GM18511 (cell line): ENCODE results near the gene SPIRE1.

Source experiments
- ATAC-seq: cut with Tn5 transposase; IDR thresholded peaks from one replicate; pipeline ENCODE4 v1.9.1; 2021; ENCODE audit warnings: mild to moderate bottlenecking, moderate library complexity; ENCODE audit not compliant: unreplicated experiment

SPIRE1 gene

DNA sequence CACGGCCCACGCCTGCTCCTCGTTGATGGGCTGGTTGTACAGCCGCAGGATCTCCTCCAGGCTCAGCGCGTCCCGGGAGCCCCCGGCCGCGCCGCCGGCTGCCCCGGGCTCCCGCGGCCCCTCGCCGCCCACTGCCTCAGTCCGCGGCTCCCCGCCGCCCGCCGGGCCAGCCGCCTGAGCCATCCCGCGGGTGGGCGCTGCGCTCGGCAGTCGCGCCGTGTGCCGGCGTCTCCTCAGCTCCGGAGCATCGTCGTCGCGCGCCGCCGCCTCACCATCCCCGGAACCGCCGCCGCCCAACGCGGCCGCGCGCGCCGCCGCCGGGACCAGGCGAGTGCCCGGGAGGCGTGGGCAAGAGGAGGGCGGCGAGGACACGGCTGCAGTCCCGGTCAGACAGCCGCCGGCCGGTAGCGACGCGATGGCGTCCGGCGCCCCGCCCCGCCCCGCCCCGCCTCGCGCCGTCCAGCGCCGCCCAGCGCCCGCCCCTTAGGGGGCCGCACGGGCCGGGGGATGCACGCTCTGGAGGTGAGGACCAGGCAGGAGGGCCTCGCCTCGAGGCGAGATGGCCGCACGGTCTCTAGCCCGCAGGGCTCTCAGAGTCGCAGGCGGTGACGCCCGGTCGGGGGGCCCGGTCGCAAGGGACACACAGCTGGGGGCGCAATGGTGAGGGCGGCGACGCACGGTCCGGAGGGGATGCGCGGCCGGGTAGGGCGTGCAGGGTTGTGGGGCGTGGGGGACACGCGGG lies at the start of gene SPIRE1:
SPIRE1 (minus strand) TSS at position 424 of the 742 bp plus-strand sequence; CDS start at position 183, 241 bp downstream.
- peak; percentile 81 for ATAC-seq

DNA sequence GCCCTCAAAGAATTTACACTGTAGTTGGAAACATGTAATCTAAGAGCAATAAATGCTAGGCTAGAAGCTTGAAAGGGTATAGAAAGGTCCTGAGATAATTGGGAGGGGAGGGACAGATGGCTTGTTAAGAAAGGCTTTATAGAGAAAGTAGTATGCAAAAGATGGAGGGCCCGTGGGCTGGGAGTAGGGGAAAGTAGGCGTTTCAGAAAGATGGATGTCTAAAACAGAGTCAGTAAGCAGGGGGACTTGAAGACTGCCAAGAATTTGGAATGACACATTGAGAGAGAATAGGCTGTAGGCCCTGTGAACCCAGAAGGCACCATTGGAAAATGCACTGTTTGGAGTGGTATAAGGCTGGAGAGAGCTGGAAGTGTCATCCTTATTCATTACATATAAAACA lies 45.8 kb upstream of the SPIRE1 start:
- ATAC-seq, result no peak

DNA sequence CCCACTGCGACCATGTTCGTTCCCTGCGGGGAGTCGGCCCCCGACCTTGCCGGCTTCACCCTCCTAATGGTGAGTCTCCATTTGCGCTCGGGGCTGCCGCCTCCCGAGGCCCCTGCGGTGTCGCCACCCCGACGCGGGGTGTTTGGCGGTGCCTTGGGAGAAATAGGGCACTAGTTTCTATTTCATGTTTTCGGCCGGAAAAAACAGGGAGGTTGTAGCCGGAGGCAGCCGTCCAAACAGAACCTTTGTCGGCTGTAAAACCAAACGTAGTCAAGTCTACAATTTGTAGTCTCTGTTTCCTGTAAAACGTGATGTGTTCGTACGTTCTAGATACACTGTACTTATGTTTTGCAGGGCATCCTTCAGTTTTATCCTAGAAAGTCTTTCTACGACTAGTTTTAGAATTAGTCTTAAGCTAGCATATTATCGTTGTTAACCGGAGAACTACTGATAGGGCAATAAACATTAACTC lies 45.2 kb upstream of the SPIRE1 start:
- ATAC-seq, result peak; percentile 47

DNA sequence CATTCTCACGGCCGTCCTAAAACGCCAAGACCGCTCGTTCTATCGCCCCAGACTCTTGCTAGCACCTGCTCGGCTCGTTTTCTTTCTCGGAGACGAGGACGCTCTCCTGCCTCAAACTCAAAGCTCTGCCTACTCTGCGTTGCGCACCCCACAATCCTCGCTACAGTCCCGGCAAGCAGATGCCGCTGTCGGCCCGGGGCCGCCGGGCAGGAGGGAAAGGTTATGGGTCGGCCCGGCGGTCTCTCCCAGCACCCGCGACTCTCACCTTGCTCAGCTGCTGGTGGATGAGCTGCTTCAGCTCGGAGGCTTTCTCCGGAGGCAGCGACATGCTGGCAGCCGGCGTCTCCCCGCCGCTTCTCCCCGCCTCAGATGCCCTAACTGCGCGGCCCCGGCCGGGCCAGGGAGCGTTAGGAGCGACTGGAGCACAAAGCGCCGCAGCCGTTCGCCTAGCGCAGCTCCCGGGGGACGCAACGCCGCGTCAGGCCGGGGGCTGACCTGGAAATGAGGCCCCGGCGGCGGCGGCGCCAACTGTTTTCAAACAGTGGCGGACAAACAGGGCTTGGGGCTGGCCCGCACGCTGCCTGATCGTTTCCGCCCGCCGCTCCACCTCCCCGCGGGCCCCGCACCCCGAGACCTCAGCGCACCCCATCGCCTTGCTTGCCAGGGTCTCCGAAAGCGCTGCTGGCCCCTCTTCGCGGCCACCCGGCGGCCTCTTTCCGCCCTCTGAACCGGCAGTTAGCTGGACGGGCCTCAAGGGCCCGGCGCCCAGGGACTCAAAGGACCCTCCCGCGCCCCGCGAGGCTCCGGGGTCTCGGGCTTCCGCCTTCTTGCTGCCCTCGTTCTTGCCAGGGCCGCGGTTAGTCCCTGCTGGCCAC lies 44.6 kb upstream of the SPIRE1 start, which contains the start of the genes CEP76 and PSMG2:
CEP76 (minus strand) TSS at position 503 of the 875 bp plus-strand sequence; CDS start at position 328, 175 bp downstream.
PSMG2 (plus strand) TSS at position 822 of the 875 bp plus-strand sequence. CDS start 66 bp downstream, outside the sequence.
- ATAC-seq, result peak; percentile 83

DNA sequence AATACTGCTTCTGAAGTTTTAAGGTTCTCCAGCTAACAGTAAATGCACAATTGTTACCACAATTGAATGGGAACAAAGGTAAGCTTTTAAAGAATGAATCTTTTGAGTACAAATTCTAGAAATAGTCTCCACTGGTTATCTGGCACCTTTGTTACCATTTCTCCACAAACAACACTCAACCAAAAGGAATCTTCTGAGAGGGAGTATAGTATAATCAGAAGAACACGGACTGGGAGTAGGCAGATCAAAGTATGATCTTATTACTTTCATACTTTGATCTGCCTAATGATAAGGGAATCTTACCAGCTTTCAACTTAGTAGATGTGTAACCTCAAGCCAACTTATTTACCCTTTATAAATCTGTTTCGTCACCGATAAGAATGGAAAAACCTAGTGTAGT lies 43.3 kb upstream of the SPIRE1 start:
- ATAC-seq, result no peak

DNA sequence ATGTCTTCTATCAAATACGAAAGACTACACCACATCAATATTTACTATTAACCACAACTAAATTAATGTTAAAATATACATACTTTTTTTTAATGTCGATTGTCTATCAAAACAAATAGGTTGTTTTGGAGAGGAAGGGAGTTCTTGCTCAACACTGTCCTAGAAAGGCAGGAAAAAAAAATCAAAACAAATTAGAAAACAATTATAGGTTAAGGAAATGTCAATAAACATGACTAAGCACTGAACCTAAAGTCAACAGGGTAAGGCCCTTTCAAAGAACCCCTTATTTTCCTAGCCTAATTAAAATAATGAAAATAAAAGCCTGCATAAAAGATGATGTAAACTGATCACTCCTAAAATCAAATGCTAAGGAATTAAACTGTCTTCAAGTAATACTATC lies 41.8 kb upstream of the SPIRE1 start:
- ATAC-seq, result no peak

DNA sequence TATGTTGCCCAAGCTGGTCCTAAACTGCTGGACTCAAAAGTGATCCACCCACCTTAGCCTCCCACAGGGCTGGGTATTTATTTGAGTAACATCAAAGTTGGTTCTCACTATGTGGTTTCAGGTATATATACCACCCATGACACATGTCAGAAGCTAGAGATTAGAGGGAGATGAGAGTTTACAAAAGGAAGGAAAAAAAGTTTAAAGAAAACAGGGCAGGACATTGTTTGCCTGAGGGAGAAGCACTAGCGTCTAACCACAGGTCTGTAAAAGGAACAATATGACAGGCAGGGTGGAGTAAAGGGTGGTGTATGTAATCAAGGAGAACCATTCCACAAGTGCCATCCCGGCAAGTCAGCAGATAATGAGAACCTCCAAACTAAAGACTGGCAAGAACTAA lies 36.1 kb upstream of the SPIRE1 start:
- no peak for ATAC-seq

DNA sequence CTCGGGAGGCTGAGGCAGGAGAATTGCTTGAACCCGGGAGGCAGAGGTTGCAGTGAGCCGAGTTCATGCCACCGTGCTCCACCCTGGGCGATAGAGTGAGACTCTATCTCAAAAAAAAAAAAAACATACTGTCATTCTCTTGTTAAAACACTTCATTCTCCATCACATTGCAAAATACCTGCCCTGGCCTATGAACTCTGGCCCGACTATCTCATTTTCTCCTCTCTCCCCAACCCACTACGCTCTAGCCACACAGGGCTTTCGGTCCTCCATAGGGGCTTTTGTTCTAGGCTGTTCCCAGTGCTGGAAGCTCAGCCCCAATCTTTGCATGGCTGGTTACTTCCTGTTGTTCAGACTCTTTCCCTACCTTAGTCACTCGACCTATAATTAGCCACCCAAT lies 34.3 kb upstream of the SPIRE1 start:
- no peak for ATAC-seq

DNA sequence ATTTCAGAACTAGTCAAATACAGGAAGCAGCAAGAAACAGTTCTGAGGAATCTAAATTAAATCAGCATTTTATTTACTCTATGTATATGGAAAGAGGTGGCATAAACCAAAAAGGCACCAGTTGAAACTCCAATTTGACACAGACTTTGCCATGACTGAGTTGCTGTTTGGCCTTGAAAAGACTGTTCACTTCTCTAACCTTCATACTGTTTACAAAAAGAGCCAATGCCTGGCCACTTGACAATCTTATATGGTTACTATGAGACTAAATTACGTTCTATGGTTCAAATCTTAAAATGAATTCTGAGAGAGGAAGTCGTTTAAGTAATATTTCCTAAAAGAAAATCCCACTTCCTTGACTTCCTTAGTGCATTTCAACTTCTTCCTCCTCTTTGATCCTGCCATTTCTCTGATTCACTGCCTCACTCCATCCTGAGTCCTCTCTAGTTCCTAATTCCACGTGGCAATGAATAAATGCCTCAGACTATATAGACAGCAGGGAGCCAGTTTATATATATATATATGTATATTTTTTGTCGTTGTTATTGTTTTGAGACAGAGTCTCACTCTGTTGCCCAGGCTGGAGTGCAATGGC lies 31.4 kb upstream of the SPIRE1 start:
- ATAC-seq, result no peak

DNA sequence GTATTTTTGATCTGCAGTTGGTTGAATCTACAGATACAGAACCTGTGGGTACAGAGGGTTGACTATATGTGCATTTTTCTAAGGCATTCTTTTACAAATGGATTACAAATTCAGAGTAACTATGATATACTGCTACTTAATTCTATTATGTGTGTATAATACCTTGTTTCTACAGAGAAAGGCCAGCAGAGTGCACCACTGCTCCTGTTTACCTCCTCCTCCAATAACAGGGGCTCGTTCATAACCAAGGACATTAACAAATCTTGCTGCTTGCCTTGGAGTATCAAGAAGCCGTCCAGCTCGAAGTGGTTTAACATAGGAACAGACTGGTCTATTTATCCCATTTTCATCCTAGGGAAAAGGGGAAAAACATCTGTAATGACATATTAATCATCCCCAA lies 28.2 kb upstream of the SPIRE1 start:
- no peak for ATAC-seq

DNA sequence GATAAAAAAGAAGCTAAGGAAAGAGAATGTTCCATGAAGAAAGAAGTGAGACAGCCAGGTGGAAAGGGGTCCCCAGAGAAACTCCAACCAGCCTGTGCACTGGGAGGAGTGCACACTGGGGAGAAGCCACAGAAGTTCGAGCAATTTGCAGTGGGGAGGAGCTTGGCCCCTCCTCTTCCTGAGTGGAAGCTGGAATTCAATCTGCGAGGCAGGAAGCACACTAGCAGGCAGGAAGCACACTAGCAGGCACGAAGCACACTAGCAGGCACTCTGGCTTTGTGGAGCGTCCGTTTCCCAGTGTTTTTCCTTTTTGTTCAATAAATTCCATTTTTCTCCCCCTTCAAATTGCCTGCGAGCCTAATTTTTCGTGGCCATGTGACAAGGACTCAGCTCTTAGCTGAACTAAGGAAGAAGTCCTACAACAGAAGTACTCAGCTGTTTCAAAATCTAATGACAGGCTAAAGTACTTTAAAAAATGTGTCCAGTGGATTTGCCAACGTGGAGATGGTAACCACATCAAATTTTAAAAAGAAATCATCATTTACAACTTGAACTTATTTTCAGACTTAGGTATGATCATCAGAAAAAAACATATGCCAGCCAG lies 21.4 kb upstream of the SPIRE1 start:
- no peak for ATAC-seq

DNA sequence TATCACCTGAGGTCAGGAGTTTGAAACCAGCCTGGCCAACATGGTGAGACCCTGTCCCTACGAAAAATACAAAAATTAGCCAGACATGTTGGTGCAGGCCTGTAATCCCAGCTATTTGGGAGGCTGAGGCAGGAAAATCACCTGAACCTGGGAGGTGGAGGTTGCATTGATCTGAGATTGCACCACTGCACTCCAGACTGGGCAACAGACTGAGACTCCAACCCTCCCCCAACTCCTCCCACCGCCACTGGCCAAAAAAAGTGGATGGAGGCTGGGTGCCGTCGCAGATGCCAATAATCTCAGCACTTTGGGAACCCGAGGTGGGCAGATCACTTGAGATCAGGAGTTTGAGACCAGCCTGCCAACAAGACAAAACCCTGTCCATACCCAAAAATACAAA lies 10.1 kb upstream of the SPIRE1 start:
- ATAC-seq, result no peak

DNA sequence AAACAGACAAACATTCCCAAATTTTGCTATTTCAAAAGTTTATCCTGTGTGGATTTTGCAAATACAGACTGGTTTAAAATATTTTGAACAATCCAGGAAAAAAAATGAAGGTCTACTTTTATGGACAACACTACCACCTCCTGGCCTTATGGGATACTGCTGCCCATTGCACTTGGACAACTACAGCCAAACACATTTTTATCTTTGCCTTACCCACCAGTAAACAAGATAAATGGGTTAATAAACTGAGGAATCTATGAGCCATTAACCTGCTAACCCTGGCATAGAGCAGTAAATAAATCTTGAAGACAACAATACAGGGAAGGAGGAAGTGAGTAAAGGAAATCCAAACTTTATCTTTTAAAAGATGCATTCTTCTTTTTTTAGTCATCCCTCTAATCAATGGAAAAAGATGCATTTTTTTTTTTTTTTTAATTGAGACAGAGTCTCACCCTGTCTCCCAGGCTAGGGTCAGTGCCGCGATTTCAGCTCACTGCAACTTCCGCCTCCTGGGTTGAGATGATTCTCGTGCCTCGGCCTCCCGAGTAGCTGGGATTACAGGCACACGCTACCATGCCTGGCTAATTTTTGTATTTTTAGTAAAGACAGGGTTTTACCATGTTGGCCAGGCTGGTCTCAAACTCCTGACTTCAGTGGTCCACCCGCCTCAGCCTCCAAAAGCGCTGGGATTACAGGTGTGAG lies 2.1 kb upstream of the SPIRE1 start:
- no peak for ATAC-seq

DNA sequence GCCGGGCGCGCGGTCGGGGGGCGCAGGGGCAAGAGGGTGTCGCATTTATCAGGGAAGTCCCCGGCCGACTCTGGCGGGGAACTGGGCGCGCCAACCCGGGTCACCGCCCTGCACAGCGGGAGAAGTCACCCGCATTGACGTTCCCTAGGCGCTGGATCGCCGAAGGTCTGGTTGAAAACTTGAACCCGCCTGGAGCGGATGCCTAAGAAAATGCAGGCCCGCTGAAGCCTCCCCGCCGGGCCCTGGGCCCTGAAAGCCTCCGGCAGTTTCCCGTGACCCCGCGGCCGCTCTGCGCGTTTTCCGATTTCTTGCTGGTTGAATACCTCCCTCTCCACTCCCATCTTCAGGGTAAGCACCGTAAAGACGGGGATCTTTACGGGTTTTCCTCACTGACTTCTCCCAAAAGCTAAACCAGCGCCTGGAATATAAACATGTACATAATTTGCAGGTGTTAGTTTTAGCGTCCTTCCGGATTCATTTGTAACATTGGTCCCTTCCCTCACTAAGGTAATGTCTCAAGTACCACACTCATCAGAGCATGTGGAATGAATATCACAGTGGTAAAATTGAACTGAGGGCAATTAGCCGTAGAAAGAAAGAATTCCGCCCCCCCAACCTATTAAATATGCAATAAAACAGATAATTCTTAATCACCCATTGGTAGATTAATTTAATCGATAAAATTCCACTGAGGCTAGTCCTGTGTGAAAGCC lies 675 bp upstream of the SPIRE1 start:
- no peak for ATAC-seq

DNA sequence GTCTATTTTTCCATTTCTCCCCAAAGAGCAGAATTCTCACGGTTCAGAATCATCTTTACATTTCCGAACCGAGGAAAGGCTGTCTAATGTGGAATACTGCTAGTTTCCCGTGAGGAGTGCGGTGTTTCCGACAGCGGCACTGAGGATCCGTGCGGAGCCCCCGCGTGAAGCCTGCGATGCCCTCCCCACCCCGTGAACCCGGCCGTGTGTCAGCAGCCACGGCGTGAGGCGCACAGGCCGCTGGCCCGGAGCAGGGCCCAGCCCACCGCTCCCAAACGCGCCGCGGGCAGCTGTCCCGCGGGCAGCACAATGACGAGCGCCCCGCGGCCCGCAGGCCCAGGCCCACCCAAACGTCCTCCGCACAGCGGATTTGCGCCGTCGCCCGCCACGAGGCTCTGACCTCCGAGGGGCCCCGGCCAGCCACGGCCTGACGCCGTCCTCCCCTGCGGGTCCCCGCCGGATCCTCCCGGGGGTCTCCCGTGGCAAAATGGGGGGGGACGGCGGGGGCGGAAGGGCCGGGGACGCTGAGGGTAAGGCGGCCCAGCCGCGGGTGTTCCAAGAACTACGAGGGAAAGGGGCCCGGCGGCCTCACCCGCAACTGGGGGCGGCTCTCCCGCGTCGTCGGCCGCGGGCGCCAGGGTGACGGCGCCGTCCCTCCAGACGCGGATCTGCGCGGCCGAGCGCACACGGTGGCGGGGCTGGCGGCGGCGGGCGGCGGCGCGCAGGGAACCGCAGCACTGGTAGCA lies 796 bp downstream of the SPIRE1 start:
- ATAC-seq, result peak; percentile 48

DNA sequence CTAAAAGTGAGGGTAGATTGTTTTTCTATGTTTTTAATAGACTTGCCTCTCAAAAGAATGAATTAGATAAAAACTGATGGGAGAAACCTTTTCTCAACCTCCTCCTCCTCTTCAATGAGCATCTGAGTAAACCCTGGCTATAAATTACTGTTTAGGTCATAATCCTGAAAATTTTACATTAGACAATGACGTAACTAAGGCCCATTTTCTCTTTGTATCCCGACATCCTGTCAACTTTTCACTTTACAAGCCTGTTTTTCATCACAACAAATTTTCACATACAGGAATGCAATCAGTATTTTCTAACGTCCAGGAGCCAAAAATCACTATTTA lies 1.3 kb downstream of the SPIRE1 start:
- ATAC-seq, result no peak

DNA sequence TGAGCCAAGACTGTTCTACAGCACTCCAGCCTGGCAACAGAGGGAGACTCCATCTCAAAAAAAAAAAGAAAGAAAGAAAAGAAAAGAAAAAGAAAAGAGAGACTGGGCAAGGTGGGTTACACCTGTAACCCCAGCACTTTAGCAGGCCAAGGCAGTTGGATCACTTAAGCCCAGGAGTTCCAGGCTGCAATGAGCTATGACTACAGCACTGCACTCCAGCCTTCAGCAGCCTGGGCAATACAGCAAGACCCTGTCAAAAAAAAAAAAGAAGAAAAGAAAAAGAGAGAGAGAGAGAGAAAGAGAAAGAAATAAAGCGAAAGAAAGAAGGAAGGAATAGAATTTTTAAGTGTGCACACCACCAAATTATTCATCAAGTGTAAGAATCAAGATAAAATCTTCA lies 2.9 kb downstream of the SPIRE1 start:
- no peak for ATAC-seq

DNA sequence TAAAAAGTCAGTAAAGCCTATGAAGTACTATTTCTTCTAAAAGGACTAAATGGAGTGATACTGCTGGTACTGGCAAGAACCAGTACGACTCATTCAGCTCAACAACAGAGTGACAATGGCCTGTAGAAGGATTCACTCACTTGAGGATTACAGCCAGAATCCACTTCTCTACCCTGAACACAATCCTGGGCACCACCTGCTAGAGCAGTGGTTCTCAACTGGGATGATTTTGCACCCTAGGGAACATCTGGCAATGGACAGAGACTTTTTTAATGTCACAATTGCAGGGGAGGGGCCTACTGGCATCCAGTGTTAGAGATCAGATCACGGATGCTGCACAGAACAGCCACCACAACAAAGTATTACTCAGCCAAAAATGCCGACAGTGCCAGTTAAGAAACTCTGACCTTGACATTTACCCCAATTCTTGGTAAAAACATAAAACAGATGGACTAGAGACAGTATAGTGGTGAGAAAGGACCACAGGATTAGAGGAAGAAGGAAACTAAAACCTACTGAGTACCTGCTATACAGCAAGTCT lies 5.0 kb downstream of the SPIRE1 start:
- no peak for ATAC-seq

DNA sequence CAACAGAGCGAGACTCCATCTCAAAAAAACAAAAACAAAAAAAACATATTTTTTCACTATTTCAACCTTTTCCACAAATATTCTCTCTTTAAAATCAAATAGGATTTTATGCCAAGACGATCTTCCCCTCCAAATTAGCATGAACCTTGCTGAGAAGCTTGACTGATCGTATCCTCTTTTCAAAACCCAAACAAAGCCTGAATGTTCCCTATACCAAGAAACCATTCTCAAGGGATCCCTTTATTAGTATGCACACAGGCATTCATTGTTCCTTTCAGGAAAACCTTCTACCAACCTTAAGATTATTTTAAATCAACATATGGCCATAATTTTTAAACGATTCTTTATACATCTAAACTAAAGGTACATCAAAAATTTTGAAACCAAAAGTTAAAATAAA lies 6.3 kb downstream of the SPIRE1 start:
- ATAC-seq, result no peak
